ENCODE measurements around the gene CDX1. TPM values are rescaled to one million over a fixed set of nuclear protein-coding genes. Genes with fewer than 3 reads are reported as not detected.

CDX1 gene
- total and polyA plus RNA-seq, 2 of the 8 experiments (the other 6 are each of a cell fraction or from before 2014, with no cell fraction given), result not detected

DNA sequence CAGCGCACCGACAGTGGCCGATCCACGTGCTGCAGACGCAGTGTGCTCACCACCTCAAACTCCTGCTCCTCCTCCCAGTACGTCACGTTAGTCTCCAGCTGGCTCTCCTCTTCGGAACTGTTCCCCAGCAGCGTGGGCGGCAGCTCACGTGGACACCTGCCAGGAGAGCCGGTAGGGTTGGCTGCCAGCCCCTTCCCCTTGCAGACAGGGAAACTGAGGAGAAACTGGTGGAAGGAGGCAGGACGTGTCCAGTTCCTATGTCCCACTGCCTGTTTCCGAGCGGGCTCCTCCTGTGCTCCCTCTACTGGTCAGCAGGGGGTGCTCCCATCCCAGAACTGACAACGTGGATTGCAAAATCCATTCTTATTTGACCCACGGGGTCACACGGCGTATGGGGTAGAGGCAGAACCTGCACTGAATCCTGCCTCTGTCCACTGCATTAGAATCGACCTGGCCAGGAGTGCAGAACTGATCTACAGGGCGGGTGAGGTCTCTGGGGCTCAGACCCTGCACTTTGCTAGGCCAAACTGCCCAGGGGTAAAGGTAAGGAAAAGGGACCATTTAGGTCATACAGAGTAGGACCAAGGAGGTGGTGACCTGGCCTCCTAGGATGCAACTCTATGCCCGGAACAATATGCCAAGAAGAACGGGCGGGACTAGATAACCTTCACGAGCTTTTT, 36.6 kb upstream of the CDX1 start:
- Histone ChIP-seq H3K9me3 (ENCODE audit: insufficient read depth in 2 of 2, low read depth in 1 of 2, low read length in 1 of 2) (no peaks in the 10 kb centered on the region), H3K4me2 (ENCODE audit: insufficient read depth in 1 of 2, low read depth in 2 of 2, low read length in 2 of 2) (no peak overlapping the region)
- POLR2A ChIA-PET (ENCODE audit: partially characterized antibody), result no interaction called here
- no peak for TF ChIP-seq RNF2 (IDR thresholded peaks at IDR 0.05; ENCODE audit: borderline replicate concordance, low read depth, low read length, missing control alignments, poor library complexity, severe bottlenecking)
- TF ChIP-seq YY1 (IDR thresholded peaks at IDR 0.05; ENCODE audit: low read depth, low read length), result no peak
- TF ChIP-seq TCF12 (IDR thresholded peaks at IDR 0.05; ENCODE audit: low read depth, low read length), result no peak
- TF ChIP-seq EGR1 (IDR thresholded peaks at IDR 0.05; ENCODE audit: borderline replicate concordance, low read depth, low read length), result no peak
- no peak for TF ChIP-seq GTF2F1 (IDR thresholded peaks at IDR 0.05; ENCODE audit: borderline replicate concordance, low read depth, low read length)
- TF ChIP-seq JUND (IDR thresholded peaks at IDR 0.05; ENCODE audit: low read length), result no peak
- no peak for TF ChIP-seq PHF8 (conservative IDR thresholded peaks at IDR 0.05; ENCODE audit: low read depth, low read length)
- no peak for TF ChIP-seq SIRT6 (IDR thresholded peaks at IDR 0.05; ENCODE audit: low read length)
- TF ChIP-seq SIN3A (conservative IDR thresholded peaks at IDR 0.05 in 1 of 2, IDR thresholded peaks at IDR 0.05 in 1 of 2; ENCODE audit: low read depth in 1 of 2, low read length in 2 of 2), result no peak
- peak; percentile 92 to 93 for TF ChIP-seq RAD21 (IDR thresholded peaks at IDR 0.05 in 1 of 2, conservative IDR thresholded peaks at IDR 0.05 in 1 of 2; ENCODE audit: low read depth in 2 of 2, low read length in 2 of 2)

More for the DNA sequence above, 36.6 kb upstream of the CDX1 start:
- no peak overlapping the region for H4K5ac ChIP-seq (ENCODE audit: insufficient read length, low read depth, low read length)
- H3K4me3 ChIP-seq (ENCODE audit: extremely low read depth in 1 of 4, insufficient read depth in 2 of 4, low read depth in 3 of 4, low read length in 4 of 4), result no peak overlapping the region
- H3K18ac ChIP-seq (ENCODE audit: extremely low read depth, low read length), result no peak overlapping the region
- H3K4ac ChIP-seq (replicated peaks; ENCODE audit: insufficient read length, low read depth, low read length), result no peak overlapping the region
- H3K14ac ChIP-seq (ENCODE audit: insufficient read length), result no peak overlapping the region
- no peak overlapping the region; the same call in 1 of the 2 replicates for H2AK5ac ChIP-seq (ENCODE audit: low read depth, low read length)
- H2BK120ac ChIP-seq (replicated peaks; ENCODE audit: low read depth, low read length), result no peak overlapping the region
- no peak overlapping the region for H3K9ac ChIP-seq (replicated peaks in 1 of 4; ENCODE audit: extremely low read depth in 1 of 4, low read depth in 3 of 4, low read length in 3 of 4)
- H3K79me2 ChIP-seq (ENCODE audit: control insufficient read depth in 1 of 2, insufficient read depth in 2 of 2, low read length in 2 of 2), result no peaks in the 10 kb centered on the region
- 64% methylated on average over 24 of the region's 25 CpGs; no CpG with 5 or more reads in 1 of the 2 experiments for WGBS, 2 experiments (ENCODE audit: extremely low coverage in 1 of 2, insufficient coverage in 1 of 2, insufficient read length in 1 of 2, insufficient replicate concordance in 2 of 2, low coverage in 1 of 2, low lambda C conversion rate in 2 of 2, missing lambda C conversion rate in 1 of 2)
- no peak overlapping the region for H3K23ac ChIP-seq (ENCODE audit: insufficient read length)
- peak overlapping the region; percentile 10; the same call in 1 of the 2 replicates for H2BK12ac ChIP-seq (ENCODE audit: low read depth, low read length)
- no peak overlapping the region for H4K91ac ChIP-seq (replicated peaks; ENCODE audit: insufficient read length, low read length)
- peaks cover 5 to 12% (median 6%) of the 10 kb centered on the region in 4 experiments; a peak in 6 of 7 replicates for H3K4me1 ChIP-seq (replicated peaks in 1 of 4; ENCODE audit: control insufficient read depth in 3 of 4, insufficient read depth in 4 of 4, low read length in 3 of 4)
- H3K27ac ChIP-seq (ENCODE audit: low read depth, low read length), result no peak overlapping the region
- no peak overlapping the region for H2BK15ac ChIP-seq (ENCODE audit: low read length)
- H4K8ac ChIP-seq (ENCODE audit: extremely low read depth, insufficient read depth, low read length), result no peak overlapping the region
- H3K23me2 ChIP-seq (ENCODE audit: low read depth, low read length), result no peaks in the 10 kb centered on the region
- H3K27me3 ChIP-seq (replicated peaks in 1 of 4; ENCODE audit: control insufficient read depth in 3 of 4, extremely low read depth in 1 of 4, insufficient read depth in 3 of 4, low read length in 3 of 4), result peaks cover 0 to 5% (median 3%) of the 10 kb centered on the region in 4 experiments; a peak in 3 of 7 replicates
- H3K56ac ChIP-seq (replicated peaks; ENCODE audit: insufficient read length, low read depth, low read length), result no peak overlapping the region
- no peak for FAIRE-seq
- no peak overlapping the region for H2BK20ac ChIP-seq (ENCODE audit: low read length)
- CTCF ChIA-PET (ENCODE audit: partially characterized antibody), result interaction anchor here (0.7 to 16.9 kb wide), 33 partner anchors 8 to 221 kb away, joined by 3 to 188 read pairs (median 4); no protein-coding TSS in a partner anchor
- H2AFZ ChIP-seq (ENCODE audit: low read length), result no peak overlapping the region
- 0 out of 2 replicates have a peak overlapping the region, but pooled peaks have one; percentile 37 for H2BK5ac ChIP-seq (ENCODE audit: low read depth, low read length)
- no peaks in the 10 kb centered on the region for H3K36me3 ChIP-seq (ENCODE audit: control insufficient read depth in 2 of 4, insufficient read depth in 4 of 4, low read length in 3 of 4)
- peak in 1 of 2 experiments; percentile 87 for DNase-seq (ENCODE audit: low read depth in 1 of 2, low spot score in 2 of 2)
- H4K20me1 ChIP-seq (replicated peaks in 1 of 2; ENCODE audit: control insufficient read depth in 1 of 2, insufficient read depth in 2 of 2, low read length in 2 of 2), result peaks cover 0 to 9% of the 10 kb centered on the region in 2 experiments
- H3K79me1 ChIP-seq (ENCODE audit: low read depth, low read length), result no peaks in the 10 kb centered on the region

Measured in H1 (cell line).